Adrenal gland (tissue), 12 donors: ENCODE measurements around the gene SOBP. TPM values are rescaled to one million over a fixed set of nuclear protein-coding genes. Genes with fewer than 3 reads are reported as not detected.

Source experiments
- DNase-seq, 7 donors: peaks; one replicate each; pipeline ENCODE4 v3.0.0-alpha.2; 2019 to 2020
- H3K27ac ChIP-seq, 5 donors: fragments of 200-600 bp; sonication (generic) in 4 of 5; 1 replicate in 3 of 5; 2 replicates in 2 of 5; pipeline versions ENCODE4 v1.5.1 to v1.8.0; 2016 to 2020; ENCODE audit warnings: mild to moderate bottlenecking in 1 of 5
- H3K27me3 ChIP-seq: fragments of 200-600 bp; 2 replicates; pipeline ENCODE4 v1.8.0; 2021
- H3K36me3 ChIP-seq, 2 donors: fragments of 200-600 bp; replicated peaks in 1 of 2; 1 replicate in 1 of 2; 2 replicates in 1 of 2; pipeline versions ENCODE4 v1.5.1 to v1.8.0; 2018 to 2022
- H3K4me1 ChIP-seq, 2 donors: fragments of 200-600 bp; replicated peaks in 1 of 2; 1 replicate in 1 of 2; 2 replicates in 1 of 2; pipeline versions ENCODE4 v1.5.1 to v1.8.0; 2018 to 2021
- H3K4me3 ChIP-seq, 4 donors: fragments of 200-600 bp; sonication (generic) in 3 of 4; one replicate each; pipeline ENCODE4 v1.5.1; 2016 to 2018
- H3K9me3 ChIP-seq, 3 donors: fragments of 200-600 bp; sonication (generic) in 1 of 3; replicated peaks in 1 of 3; 1 replicate in 2 of 3; 2 replicates in 1 of 3; pipeline versions ENCODE4 v1.5.1 to v1.8.0; 2016 to 2021
- CTCF ChIP-seq, 6 experiments: fragments of 450-650 bp in 4 of 6; fragments of 200-600 bp in 2 of 6; sonication (generic) in 1 of 6; IDR thresholded peaks; 1 replicate in 5 of 6; 2 replicates in 1 of 6; pipeline versions ENCODE4 v1.5.1 to v1.8.0; 2016 to 2021; ENCODE audit warnings: antibody characterized with exemption in 6 of 6, mild to moderate bottlenecking in 2 of 6, moderate library complexity in 1 of 6
- POLR2A ChIP-seq, 2 donors: fragments of 450-650 bp; IDR thresholded peaks; one replicate each; pipeline ENCODE4 v1.6.1; 2017; ENCODE audit warnings: antibody characterized with exemption in 2 of 2, mild to moderate bottlenecking in 2 of 2, moderate library complexity in 1 of 2
- WGBS, 4 donors: extraction: QIAGEN DNeasy Blood & Tissue Kit in 2 of 4; methylation state at CpG; one replicate each; pipeline versions ENCODE4 v1.1.5 to v1.1.7; 2013 to 2017; 5-methylcytosine and 5-hydroxymethylcytosine counted together
- intact Hi-C, 2 donors: fragments of 100-400 bp; cut with DNase I; formaldehyde crosslinking; loops; one replicate each; pipeline versions ENCODE4 v1.14.1 to v1.15.0; 2022 to 2023
- polyA plus RNA-seq, 3 donors: library from polyadenylated mRNA; stranded (reverse); fragments of 200-250 nt in 2 of 3; fragments of 350-450 nt in 1 of 3; fragmentation: Illumina TruSeq in 1 of 3; extraction: RNeasy Lipid Tissue Mini Kit (QIAGEN cat#74804) in 1 of 3; gene quantifications; one replicate each; pipeline ENCODE4 v1.2.3, GENCODE V29; 2013 to 2014
- total RNA-seq, 9 donors: library from RNA; depleted of rRNA in 4 of 9; stranded (reverse); fragments of >200 nt in 4 of 9; fragments of 120-200 nt in 1 of 9; fragmentation: NEBNext Ultra II Directional in 1 of 9; extraction: Animal tissue kit (Norgen Biotek cat#: 25700) in 1 of 9; gene quantifications; one replicate each; pipeline versions ENCODE4 v1.1.0 to v1.2.4, GENCODE V29; 2013 to 2023
- donor health status: healthy with polysubstance abuse.
- donor health status: Bipolar disorder and iron deficiency.
- donor health status: DM: yes; HTN: yes; CAD: no.
- donor health status: DM: no; HTN: no; CAD: no.
- donor health status: DM: no; HTN: no; CAD: no.
- donor health status: DM: yes; HTN: yes; CAD: no.

The SOBP gene
- total and polyA plus RNA-seq, 12 donors: 5.6 to 25.6 (median 12.5) TPM

GRCh38 chr6:107479089-107479690 lies 10.7 kb upstream of the SOBP start:
- Histone ChIP-seq H3K27ac (no peak overlapping the region), H3K4me3 (no peak overlapping the region), H3K27me3 (no peaks in the 10 kb centered on the region), H3K36me3 (no peaks in the 10 kb centered on the region), H3K4me1 (no peaks in the 10 kb centered on the region), H3K9me3 (no peaks in the 10 kb centered on the region)
- no peak for TF ChIP-seq CTCF (IDR thresholded peaks at IDR 0.05)
- TF ChIP-seq POLR2A (IDR thresholded peaks at IDR 0.05): no peak
- intact Hi-C loops: no loop called here
- 77 to 86% (median 82%) methylated on average over 4 of the region's 4 CpGs for WGBS, 4 donors
- no peak for DNase-seq

GRCh38 chr6:107485157-107485556 lies 4.8 kb upstream of the SOBP start:
- intact Hi-C loops: no loop called here
- Histone ChIP-seq H3K9me3 (no peaks in the 10 kb centered on the region), H3K27me3 (no peaks in the 10 kb centered on the region), H3K36me3 (no peaks in the 10 kb centered on the region), H3K4me3 (no peak overlapping the region), H3K27ac (no peak overlapping the region), H3K4me1 (peaks cover 0 to 8% of the 10 kb centered on the region in 2 donors)
- TF ChIP-seq POLR2A (IDR thresholded peaks at IDR 0.05): no peak
- no peak for TF ChIP-seq CTCF (IDR thresholded peaks at IDR 0.05)
- no peak for DNase-seq
- 88 to 95% (median 91%) methylated on average over 4 of the region's 4 CpGs for WGBS, 4 donors

- TF ChIP-seq POLR2A (IDR thresholded peaks at IDR 0.05): no peak
- TF ChIP-seq CTCF (IDR thresholded peaks at IDR 0.05): peak in 2 of 6 experiments; percentile 12 to 16
- Histone ChIP-seq H3K27ac (peak overlapping the region in 2 of 5 donors; percentile 89 to 91), H3K4me3 (peak overlapping the region in 3 of 4 donors; percentile 57 to 93 (median 78)), H3K9me3 (no peaks in the 10 kb centered on the region), H3K4me1 (peaks cover 10 to 28% of the 10 kb centered on the region in 2 donors), H3K36me3 (no peaks in the 10 kb centered on the region), H3K27me3 (no peaks in the 10 kb centered on the region)
- DNase-seq: no peak
- intact Hi-C loops: no loop called here
- 40 to 43% (median 41%) methylated on average over 27 of the region's 27 CpGs for WGBS, 4 donors
These were observed 1.6 kb upstream of the SOBP start for GRCh38 chr6:107488174-107488874.

DNA sequence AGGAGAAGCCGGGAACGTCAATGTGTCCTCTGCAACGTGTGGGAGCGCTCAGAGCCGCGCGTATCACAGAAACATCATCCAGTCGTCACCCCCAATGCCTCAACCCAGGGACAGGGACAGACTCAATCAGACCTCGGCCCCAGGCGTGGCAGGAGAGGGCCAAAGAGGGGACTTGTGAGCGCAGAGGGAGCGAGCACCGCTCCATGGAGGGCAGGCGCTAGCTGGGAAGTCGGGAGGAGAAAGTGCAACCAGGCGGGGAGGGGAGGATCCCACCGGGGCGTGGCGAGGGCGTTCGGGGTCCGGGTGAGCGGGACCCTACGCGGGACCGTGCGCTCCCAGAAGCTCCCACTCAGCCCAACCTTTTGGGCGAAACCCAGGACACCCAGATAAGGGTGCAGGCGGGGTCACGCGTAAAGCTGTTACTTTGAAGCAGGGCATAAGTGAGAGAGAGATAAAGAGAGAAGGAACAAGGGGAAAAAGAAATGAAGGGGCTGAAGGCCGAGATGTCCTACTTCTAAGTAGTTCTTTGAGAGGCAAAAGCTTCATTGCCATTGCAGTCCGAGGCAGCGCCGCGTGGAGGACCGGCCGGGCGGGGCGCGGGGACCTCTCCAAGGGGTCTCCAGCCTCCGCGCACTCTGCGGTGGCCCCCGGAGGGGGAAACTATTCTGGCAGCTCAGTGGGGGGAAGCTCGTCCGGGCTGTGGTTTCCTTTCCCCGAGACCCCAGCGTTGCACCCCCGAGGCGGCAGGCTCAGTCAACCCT lies 862 bp upstream of the SOBP start:
- H3K4me3 ChIP-seq: peak overlapping the region; percentile 34 to 93 (median 68)
- 1% methylated on average over 27 to 51 of the region's 51 CpGs for WGBS, 4 donors
- TF ChIP-seq POLR2A (IDR thresholded peaks at IDR 0.05) (peak in 1 of 2 donors; percentile 45), CTCF (IDR thresholded peaks at IDR 0.05) (no peak)
- intact Hi-C loops: no loop called here
- peak; percentile 38 to 74 (median 51) for DNase-seq
- H3K36me3 ChIP-seq: no peaks in the 10 kb centered on the region
- no peaks in the 10 kb centered on the region for H3K27me3 ChIP-seq
- H3K4me1 ChIP-seq: peaks cover 12 to 35% of the 10 kb centered on the region in 2 donors
- no peaks in the 10 kb centered on the region for H3K9me3 ChIP-seq
- H3K27ac ChIP-seq: peak overlapping the region in 4 of 5 donors; percentile 38 to 91 (median 83)
